DOHH2 (cell line): Measurements from ENCODE around the gene CXCL1.

Experiments
- CTCF ChIP-seq: fragments of 200-600 bp; sonication (generic); IDR thresholded peaks from one replicate; pipeline ENCODE4 v1.5.1; 2014; ENCODE audit warnings: antibody characterized with exemption, mild to moderate bottlenecking, low read depth, low read length; ENCODE audit not compliant: poor library complexity, severe bottlenecking
- EZH2phosphoT487 ChIP-seq: fragments of 200-600 bp; sonication (generic); IDR thresholded peaks from 2 replicates; pipeline ENCODE4 v1.6.1; 2017; ENCODE audit warnings: borderline replicate concordance, mild to moderate bottlenecking, antibody characterized with exemption, low read length, moderate library complexity, mixed read lengths

- no peak for TF ChIP-seq CTCF
- TF ChIP-seq EZH2phosphoT487, result no peak
Observed at GRCh38 chr4:73869130-73870055, at the start of gene CXCL1.
